HEK293 (cell line): ENCODE results near the gene CILP.

ENCODE experiments used
- BCL11A ChIP-seq: fragments of 450-650 bp; formaldehyde crosslinking; IDR thresholded peaks from 2 replicates; pipeline ENCODE4 v1.5.1; 2016; ENCODE audit warnings: low read depth, missing biosample characterization, missing genetic modification characterization
- GFI1B ChIP-seq: fragments of 450-650 bp; formaldehyde crosslinking; IDR thresholded peaks from 2 replicates; pipeline ENCODE4 v1.5.1; 2016; ENCODE audit warnings: missing biosample characterization, missing genetic modification characterization
- IKZF3 ChIP-seq: fragments of 450-650 bp; IDR thresholded peaks from 2 replicates; pipeline ENCODE4 v1.5.0; 2018; ENCODE audit warnings: missing biosample characterization, mild to moderate bottlenecking, missing genetic modification characterization, moderate library complexity
- MEIS1 ChIP-seq: sonication (generic); formaldehyde crosslinking; IDR thresholded peaks from 2 replicates; pipeline ENCODE4 v1.8.1; 2022; ENCODE audit warnings: missing genetic modification reagents, mild to moderate bottlenecking, borderline replicate concordance
- ZBTB7A ChIP-seq: fragments of 450-650 bp; formaldehyde crosslinking; IDR thresholded peaks from 2 replicates; pipeline ENCODE4 v1.5.1; 2016; ENCODE audit warnings: low read depth, missing biosample characterization, missing genetic modification characterization
- ZFP69B ChIP-seq: fragments of 450-650 bp; formaldehyde crosslinking; IDR thresholded peaks from 2 replicates; pipeline ENCODE4 v1.5.1; 2016; ENCODE audit warnings: missing biosample characterization, missing genetic modification characterization
- ZIC2 ChIP-seq: fragments of 450-650 bp; formaldehyde crosslinking; IDR thresholded peaks from 2 replicates; pipeline ENCODE4 v1.5.1; 2016; ENCODE audit warnings: missing biosample characterization, missing genetic modification characterization
- ZNF132 ChIP-seq: fragments of 450-650 bp; formaldehyde crosslinking; IDR thresholded peaks from 2 replicates; pipeline ENCODE4 v1.5.1; 2017; ENCODE audit warnings: missing biosample characterization, missing genetic modification characterization, borderline replicate concordance
- ZNF184 ChIP-seq: fragments of 450-650 bp; IDR thresholded peaks from 2 replicates; pipeline ENCODE4 v1.5.1; 2018; ENCODE audit warnings: missing biosample characterization, mild to moderate bottlenecking, missing genetic modification characterization
- ZNF266 ChIP-seq: fragments of 450-650 bp; formaldehyde crosslinking; IDR thresholded peaks from 2 replicates; pipeline ENCODE4 v1.5.1; 2016; ENCODE audit warnings: missing biosample characterization, missing genetic modification characterization, low read depth
- ZNF311 ChIP-seq: fragments of 450-650 bp; formaldehyde crosslinking; IDR thresholded peaks from 2 replicates; pipeline ENCODE4 v1.5.1; 2017; ENCODE audit warnings: missing biosample characterization, missing genetic modification characterization, borderline replicate concordance
- ZNF335 ChIP-seq: fragments of 450-650 bp; formaldehyde crosslinking; conservative IDR thresholded peaks from 2 replicates; pipeline ENCODE4 v1.5.1; 2016; ENCODE audit warnings: missing biosample characterization, missing genetic modification characterization
- ZNF404 ChIP-seq: fragments of 450-650 bp; formaldehyde crosslinking; IDR thresholded peaks from 2 replicates; pipeline ENCODE4 v1.5.1; 2017; ENCODE audit warnings: missing biosample characterization, missing genetic modification characterization
- ZNF48 ChIP-seq: fragments of 450-650 bp; formaldehyde crosslinking; IDR thresholded peaks from 2 replicates; pipeline ENCODE4 v1.5.1; 2016; ENCODE audit warnings: missing biosample characterization, missing genetic modification characterization
- ZNF521 ChIP-seq: fragments of 450-650 bp; formaldehyde crosslinking; IDR thresholded peaks from 2 replicates; pipeline ENCODE4 v1.5.1; 2017; ENCODE audit warnings: missing biosample characterization, mild to moderate bottlenecking, missing genetic modification characterization
- ZNF544 ChIP-seq: fragments of 450-650 bp; formaldehyde crosslinking; IDR thresholded peaks from 2 replicates; pipeline ENCODE4 v1.5.0; 2017; ENCODE audit warnings: missing biosample characterization, missing genetic modification characterization
- ZNF558 ChIP-seq: fragments of 450-650 bp; formaldehyde crosslinking; IDR thresholded peaks from 2 replicates; pipeline ENCODE4 v1.5.1; 2016; ENCODE audit warnings: missing biosample characterization, missing genetic modification characterization
- ZNF600 ChIP-seq: fragments of 450-650 bp; formaldehyde crosslinking; IDR thresholded peaks from 2 replicates; pipeline ENCODE4 v1.5.1; 2016; ENCODE audit warnings: missing biosample characterization, missing genetic modification characterization
- ZNF624 ChIP-seq: fragments of 450-650 bp; formaldehyde crosslinking; IDR thresholded peaks from 2 replicates; pipeline ENCODE4 v1.5.1; 2017; ENCODE audit warnings: missing biosample characterization, missing genetic modification characterization
- ZNF654 ChIP-seq: fragments of 450-650 bp; formaldehyde crosslinking; IDR thresholded peaks from 2 replicates; pipeline ENCODE4 v1.5.1; 2016; ENCODE audit warnings: low read depth, missing biosample characterization, missing genetic modification characterization
- ZNF701 ChIP-seq: fragments of 450-650 bp; formaldehyde crosslinking; IDR thresholded peaks from 2 replicates; pipeline ENCODE4 v1.5.1; 2016; ENCODE audit warnings: missing biosample characterization, missing genetic modification characterization
- ZNF777 ChIP-seq: fragments of 450-650 bp; formaldehyde crosslinking; IDR thresholded peaks from 2 replicates; pipeline ENCODE4 v1.5.1; 2017; ENCODE audit warnings: missing biosample characterization, missing genetic modification characterization, borderline replicate concordance
- ZNF837 ChIP-seq: fragments of 450-650 bp; formaldehyde crosslinking; IDR thresholded peaks from 2 replicates; pipeline ENCODE4 v1.5.1; 2016; ENCODE audit warnings: missing biosample characterization, missing genetic modification characterization
- ZSCAN23 ChIP-seq: fragments of 450-650 bp; formaldehyde crosslinking; IDR thresholded peaks from 2 replicates; pipeline ENCODE4 v1.5.1; 2016; ENCODE audit warnings: missing biosample characterization, missing genetic modification characterization
- ZSCAN30 ChIP-seq: fragments of 450-650 bp; IDR thresholded peaks from 2 replicates; pipeline ENCODE4 v1.5.1; 2018; ENCODE audit warnings: missing biosample characterization, mild to moderate bottlenecking, missing genetic modification characterization, moderate library complexity
- TF ChIP-seq, protein P1 (sequence below): fragments of 450-650 bp; formaldehyde crosslinking; IDR thresholded peaks from 2 replicates; pipeline ENCODE4 v1.5.1; 2016; ENCODE audit warnings: missing biosample characterization, missing genetic modification characterization, low read depth
- TF ChIP-seq, protein P2 (sequence below): fragments of 450-650 bp; formaldehyde crosslinking; IDR thresholded peaks from 2 replicates; pipeline ENCODE4 v1.5.1; 2017; ENCODE audit warnings: missing biosample characterization, missing genetic modification characterization
- TF ChIP-seq, protein P3 (sequence below): fragments of 450-650 bp; formaldehyde crosslinking; IDR thresholded peaks from 2 replicates; pipeline ENCODE4 v1.5.1; 2016; ENCODE audit warnings: missing biosample characterization, missing genetic modification characterization
- TF ChIP-seq, protein P4 (sequence below): fragments of 450-650 bp; formaldehyde crosslinking; IDR thresholded peaks from 2 replicates; pipeline ENCODE4 v1.5.1; 2016; ENCODE audit warnings: missing biosample characterization, missing genetic modification characterization
- TF ChIP-seq, protein P5 (sequence below): fragments of 450-650 bp; formaldehyde crosslinking; IDR thresholded peaks from 2 replicates; pipeline ENCODE4 v1.5.1; 2016; ENCODE audit warnings: missing biosample characterization, missing genetic modification characterization
- TF ChIP-seq, protein P6 (sequence below): fragments of 450-650 bp; formaldehyde crosslinking; IDR thresholded peaks from 2 replicates; pipeline ENCODE4 v1.5.1; 2016; ENCODE audit warnings: missing biosample characterization, missing genetic modification characterization, borderline replicate concordance

CILP gene

DNA sequence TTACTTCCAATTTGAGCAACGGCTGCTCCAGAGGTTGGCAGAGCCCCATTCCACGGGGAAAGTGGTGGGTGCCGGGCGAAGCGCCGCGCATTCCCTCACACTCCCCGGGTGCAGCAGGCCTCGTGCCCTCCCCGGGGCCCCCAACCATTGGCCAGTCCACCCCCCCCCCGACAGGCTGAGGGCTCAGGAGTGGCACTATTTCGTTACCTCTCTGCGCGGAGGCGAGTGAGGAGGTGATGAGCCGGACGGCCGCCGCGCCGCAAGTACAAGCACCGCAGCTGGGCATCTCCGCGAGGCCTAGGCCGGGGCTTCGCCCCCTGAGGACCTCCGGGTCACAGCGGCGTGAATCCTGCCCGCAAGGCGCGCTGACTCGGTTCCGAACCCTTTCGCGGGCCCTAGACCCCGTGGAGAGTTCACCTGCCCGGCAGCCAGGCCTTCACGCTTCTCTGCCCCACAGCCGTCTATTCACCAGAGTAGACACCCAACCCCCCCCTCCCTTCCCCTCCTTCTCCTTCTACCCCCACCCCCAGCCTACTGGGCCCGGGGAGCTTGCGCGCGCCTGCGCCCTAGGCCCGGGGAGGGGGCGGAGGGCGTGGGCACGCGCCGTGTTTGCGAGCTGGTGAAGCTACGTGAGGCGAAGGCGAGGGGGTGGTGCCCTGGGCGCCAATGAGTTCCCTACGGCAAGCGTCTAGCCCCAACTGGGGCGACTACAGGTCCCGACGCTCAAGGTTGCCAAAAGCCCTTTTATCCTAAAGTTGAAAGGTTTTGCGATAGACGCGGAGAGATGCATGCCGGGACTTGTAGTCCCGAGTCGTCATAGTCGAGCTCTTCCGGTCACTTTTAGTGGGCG is 26.2 kb downstream of the CILP start, which contains the start of gene CLPX (continued):
- TF ChIP-seq, protein P1, sequence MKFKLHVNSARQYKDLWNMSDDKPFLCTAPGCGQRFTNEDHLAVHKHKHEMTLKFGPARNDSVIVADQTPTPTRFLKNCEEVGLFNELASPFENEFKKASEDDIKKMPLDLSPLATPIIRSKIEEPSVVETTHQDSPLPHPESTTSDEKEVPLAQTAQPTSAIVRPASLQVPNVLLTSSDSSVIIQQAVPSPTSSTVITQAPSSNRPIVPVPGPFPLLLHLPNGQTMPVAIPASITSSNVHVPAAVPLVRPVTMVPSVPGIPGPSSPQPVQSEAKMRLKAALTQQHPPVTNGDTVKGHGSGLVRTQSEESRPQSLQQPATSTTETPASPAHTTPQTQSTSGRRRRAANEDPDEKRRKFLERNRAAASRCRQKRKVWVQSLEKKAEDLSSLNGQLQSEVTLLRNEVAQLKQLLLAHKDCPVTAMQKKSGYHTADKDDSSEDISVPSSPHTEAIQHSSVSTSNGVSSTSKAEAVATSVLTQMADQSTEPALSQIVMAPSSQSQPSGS (tag by site-specific recombination): no peak
- TF ChIP-seq BCL11A (tag by site-specific recombination) (0 out of 2 replicates have a peak, but pooled peaks have one; percentile 50), ZIC2 (tag by site-specific recombination) (peak; percentile 26; the same call in 1 of the 2 replicates), ZNF777 (tag by site-specific recombination) (peak; percentile 40; the same call in 1 of the 2 replicates), IKZF3 (tag by site-specific recombination) (peak; percentile 28; the same call in 1 of the 2 replicates), ZNF266 (tag by site-specific recombination) (no peak), ZSCAN30 (tag by site-specific recombination) (peak; percentile 63), ZNF600 (tag by site-specific recombination) (peak; percentile 57), ZBTB7A (tag by site-specific recombination) (no peak), GFI1B (tag by site-specific recombination) (no peak), ZNF521 (tag by site-specific recombination) (no peak), ZNF48 (tag by site-specific recombination) (no peak), ZFP69B (tag by site-specific recombination) (0 out of 2 replicates have a peak, but pooled peaks have one; percentile 17), ZNF311 (tag by site-specific recombination) (no peak), ZNF184 (no peak), ZNF132 (no peak), ZNF701 (tag by site-specific recombination) (no peak), ZNF654 (no peak), MEIS1 (CRISPR knock-in tag) (no peak), ZNF544 (tag by site-specific recombination) (no peak), ZNF624 (no peak), ZSCAN23 (tag by site-specific recombination) (no peak), ZNF335 (peak; percentile 89), ZNF837 (tag by site-specific recombination) (no peak), ZNF404 (no peak), ZNF558 (tag by site-specific recombination) (no peak)
- TF ChIP-seq, protein P2, sequence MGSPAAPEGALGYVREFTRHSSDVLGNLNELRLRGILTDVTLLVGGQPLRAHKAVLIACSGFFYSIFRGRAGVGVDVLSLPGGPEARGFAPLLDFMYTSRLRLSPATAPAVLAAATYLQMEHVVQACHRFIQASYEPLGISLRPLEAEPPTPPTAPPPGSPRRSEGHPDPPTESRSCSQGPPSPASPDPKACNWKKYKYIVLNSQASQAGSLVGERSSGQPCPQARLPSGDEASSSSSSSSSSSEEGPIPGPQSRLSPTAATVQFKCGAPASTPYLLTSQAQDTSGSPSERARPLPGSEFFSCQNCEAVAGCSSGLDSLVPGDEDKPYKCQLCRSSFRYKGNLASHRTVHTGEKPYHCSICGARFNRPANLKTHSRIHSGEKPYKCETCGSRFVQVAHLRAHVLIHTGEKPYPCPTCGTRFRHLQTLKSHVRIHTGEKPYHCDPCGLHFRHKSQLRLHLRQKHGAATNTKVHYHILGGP (tag by site-specific recombination): no peak
- TF ChIP-seq, protein P3, sequence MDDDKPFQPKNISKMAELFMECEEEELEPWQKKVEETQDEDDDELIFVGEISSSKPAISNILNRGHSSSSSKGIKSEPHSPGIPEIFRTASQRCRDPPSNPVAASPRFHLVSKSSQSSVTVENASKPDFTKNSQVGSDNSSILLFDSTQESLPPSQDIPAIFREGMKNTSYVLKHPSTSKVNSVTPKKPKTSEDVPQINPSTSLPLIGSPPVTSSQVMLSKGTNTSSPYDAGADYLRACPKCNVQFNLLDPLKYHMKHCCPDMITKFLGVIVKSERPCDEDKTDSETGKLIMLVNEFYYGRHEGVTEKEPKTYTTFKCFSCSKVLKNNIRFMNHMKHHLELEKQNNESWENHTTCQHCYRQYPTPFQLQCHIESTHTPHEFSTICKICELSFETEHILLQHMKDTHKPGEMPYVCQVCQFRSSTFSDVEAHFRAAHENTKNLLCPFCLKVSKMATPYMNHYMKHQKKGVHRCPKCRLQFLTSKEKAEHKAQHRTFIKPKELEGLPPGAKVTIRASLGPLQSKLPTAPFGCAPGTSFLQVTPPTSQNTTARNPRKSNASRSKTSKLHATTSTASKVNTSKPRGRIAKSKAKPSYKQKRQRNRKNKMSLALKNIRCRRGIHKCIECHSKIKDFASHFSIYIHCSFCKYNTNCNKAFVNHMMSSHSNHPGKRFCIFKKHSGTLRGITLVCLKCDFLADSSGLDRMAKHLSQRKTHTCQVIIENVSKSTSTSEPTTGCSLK (tag by site-specific recombination): no peak
- TF ChIP-seq, protein P4, sequence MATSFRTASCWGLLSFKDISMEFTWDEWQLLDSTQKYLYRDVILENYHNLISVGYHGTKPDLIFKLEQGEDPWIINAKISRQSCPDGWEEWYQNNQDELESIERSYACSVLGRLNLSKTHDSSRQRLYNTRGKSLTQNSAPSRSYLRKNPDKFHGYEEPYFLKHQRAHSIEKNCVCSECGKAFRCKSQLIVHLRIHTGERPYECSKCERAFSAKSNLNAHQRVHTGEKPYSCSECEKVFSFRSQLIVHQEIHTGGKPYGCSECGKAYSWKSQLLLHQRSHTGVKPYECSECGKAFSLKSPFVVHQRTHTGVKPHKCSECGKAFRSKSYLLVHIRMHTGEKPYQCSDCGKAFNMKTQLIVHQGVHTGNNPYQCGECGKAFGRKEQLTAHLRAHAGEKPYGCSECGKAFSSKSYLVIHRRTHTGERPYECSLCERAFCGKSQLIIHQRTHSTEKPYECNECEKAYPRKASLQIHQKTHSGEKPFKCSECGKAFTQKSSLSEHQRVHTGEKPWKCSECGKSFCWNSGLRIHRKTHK (tag by site-specific recombination): no peak
- TF ChIP-seq, protein P5, sequence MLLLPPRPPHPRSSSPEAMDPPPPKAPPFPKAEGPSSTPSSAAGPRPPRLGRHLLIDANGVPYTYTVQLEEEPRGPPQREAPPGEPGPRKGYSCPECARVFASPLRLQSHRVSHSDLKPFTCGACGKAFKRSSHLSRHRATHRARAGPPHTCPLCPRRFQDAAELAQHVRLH: peak; percentile 32; the same call in 1 of the 2 replicates
- TF ChIP-seq, protein P6, sequence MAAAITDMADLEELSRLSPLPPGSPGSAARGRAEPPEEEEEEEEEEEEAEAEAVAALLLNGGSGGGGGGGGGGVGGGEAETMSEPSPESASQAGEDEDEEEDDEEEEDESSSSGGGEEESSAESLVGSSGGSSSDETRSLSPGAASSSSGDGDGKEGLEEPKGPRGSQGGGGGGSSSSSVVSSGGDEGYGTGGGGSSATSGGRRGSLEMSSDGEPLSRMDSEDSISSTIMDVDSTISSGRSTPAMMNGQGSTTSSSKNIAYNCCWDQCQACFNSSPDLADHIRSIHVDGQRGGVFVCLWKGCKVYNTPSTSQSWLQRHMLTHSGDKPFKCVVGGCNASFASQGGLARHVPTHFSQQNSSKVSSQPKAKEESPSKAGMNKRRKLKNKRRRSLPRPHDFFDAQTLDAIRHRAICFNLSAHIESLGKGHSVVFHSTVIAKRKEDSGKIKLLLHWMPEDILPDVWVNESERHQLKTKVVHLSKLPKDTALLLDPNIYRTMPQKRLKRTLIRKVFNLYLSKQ (tag by site-specific recombination): no peak
